Measurements from ENCODE around the gene RAD51B. TPM values are rescaled to one million over a fixed set of nuclear protein-coding genes. Genes with fewer than 3 reads are reported as not detected.

Gene RAD51B
- total RNA-seq, 1 experiment from 2014 or later: 8.5 TPM

DNA sequence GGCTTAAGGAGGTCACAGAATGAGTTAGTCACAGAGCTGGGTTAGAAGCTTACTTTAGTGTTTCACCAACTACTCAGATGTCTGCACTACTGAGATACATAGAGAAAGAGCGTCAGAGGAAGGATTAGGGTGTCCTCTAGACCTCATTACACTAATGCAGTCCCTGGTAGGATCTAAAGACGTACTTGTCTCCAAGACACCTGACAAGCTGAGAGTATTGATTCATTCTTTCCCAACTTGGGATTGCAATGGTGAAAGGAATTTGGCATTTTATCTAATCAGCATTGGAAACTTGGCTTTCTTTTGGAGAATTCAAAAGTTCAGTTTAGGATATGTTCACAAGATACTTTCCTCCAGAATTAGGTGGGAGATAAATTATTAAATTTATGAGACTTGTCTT lies 571.2 kb downstream of the RAD51B start:
- intact Hi-C loops (cut with micrococcal nuclease; ENCODE audit: unreplicated experiment): no loop called here
- Histone ChIP-seq H3K4me3 (ENCODE audit: low read depth in 2 of 2, low read length in 2 of 2) (no peak overlapping the region), H3K27me3 (ENCODE audit: control insufficient read depth, insufficient read depth, low read length) (no peaks in the 10 kb centered on the region), H3K36me3 (ENCODE audit: control insufficient read depth, insufficient read depth, low read length) (no peaks in the 10 kb centered on the region), H3K9me3 (ENCODE audit: control insufficient read depth, insufficient read depth, low read depth, low read length) (no peaks in the 10 kb centered on the region), H3K27ac (ENCODE audit: low read length) (no peak overlapping the region), H3K4me1 (ENCODE audit: control insufficient read depth, insufficient read depth, low read length) (no peaks in the 10 kb centered on the region)
- in situ Hi-C loops (cut with HindIII; ENCODE audit: low pct_unique_long_range_greater_than_20kb, low sequenced_read_pairs): no loop called here
- TF ChIP-seq TCF7L2 (IDR thresholded peaks at IDR 0.05; ENCODE audit: low read depth, low read length): no peak
- no peak for TF ChIP-seq SIN3A (IDR thresholded peaks at IDR 0.05; ENCODE audit: borderline replicate concordance, insufficient read depth, low read depth, low read length)
- no peak for TF ChIP-seq POLR2AphosphoS5 (IDR thresholded peaks at IDR 0.05; ENCODE audit: low read depth, low read length)
- TF ChIP-seq, protein P1, sequence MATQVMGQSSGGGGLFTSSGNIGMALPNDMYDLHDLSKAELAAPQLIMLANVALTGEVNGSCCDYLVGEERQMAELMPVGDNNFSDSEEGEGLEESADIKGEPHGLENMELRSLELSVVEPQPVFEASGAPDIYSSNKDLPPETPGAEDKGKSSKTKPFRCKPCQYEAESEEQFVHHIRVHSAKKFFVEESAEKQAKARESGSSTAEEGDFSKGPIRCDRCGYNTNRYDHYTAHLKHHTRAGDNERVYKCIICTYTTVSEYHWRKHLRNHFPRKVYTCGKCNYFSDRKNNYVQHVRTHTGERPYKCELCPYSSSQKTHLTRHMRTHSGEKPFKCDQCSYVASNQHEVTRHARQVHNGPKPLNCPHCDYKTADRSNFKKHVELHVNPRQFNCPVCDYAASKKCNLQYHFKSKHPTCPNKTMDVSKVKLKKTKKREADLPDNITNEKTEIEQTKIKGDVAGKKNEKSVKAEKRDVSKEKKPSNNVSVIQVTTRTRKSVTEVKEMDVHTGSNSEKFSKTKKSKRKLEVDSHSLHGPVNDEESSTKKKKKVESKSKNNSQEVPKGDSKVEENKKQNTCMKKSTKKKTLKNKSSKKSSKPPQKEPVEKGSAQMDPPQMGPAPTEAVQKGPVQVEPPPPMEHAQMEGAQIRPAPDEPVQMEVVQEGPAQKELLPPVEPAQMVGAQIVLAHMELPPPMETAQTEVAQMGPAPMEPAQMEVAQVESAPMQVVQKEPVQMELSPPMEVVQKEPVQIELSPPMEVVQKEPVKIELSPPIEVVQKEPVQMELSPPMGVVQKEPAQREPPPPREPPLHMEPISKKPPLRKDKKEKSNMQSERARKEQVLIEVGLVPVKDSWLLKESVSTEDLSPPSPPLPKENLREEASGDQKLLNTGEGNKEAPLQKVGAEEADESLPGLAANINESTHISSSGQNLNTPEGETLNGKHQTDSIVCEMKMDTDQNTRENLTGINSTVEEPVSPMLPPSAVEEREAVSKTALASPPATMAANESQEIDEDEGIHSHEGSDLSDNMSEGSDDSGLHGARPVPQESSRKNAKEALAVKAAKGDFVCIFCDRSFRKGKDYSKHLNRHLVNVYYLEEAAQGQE (IDR thresholded peaks at IDR 0.05; ENCODE audit: insufficient read depth in 1 of 2, low read depth in 2 of 2, low read length in 1 of 2): no peak
- TF ChIP-seq, protein P2, sequence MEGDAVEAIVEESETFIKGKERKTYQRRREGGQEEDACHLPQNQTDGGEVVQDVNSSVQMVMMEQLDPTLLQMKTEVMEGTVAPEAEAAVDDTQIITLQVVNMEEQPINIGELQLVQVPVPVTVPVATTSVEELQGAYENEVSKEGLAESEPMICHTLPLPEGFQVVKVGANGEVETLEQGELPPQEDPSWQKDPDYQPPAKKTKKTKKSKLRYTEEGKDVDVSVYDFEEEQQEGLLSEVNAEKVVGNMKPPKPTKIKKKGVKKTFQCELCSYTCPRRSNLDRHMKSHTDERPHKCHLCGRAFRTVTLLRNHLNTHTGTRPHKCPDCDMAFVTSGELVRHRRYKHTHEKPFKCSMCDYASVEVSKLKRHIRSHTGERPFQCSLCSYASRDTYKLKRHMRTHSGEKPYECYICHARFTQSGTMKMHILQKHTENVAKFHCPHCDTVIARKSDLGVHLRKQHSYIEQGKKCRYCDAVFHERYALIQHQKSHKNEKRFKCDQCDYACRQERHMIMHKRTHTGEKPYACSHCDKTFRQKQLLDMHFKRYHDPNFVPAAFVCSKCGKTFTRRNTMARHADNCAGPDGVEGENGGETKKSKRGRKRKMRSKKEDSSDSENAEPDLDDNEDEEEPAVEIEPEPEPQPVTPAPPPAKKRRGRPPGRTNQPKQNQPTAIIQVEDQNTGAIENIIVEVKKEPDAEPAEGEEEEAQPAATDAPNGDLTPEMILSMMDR (IDR thresholded peaks at IDR 0.05): no peak
- ChIA-PET CTCF (no interaction called here), POLR2A (no interaction called here)
- no peak for DNase-seq (ENCODE audit: low read depth, low spot score)
- ATAC-seq: no peak
- no TSS peak for BruUV-seq (replicated peaks)

DNA sequence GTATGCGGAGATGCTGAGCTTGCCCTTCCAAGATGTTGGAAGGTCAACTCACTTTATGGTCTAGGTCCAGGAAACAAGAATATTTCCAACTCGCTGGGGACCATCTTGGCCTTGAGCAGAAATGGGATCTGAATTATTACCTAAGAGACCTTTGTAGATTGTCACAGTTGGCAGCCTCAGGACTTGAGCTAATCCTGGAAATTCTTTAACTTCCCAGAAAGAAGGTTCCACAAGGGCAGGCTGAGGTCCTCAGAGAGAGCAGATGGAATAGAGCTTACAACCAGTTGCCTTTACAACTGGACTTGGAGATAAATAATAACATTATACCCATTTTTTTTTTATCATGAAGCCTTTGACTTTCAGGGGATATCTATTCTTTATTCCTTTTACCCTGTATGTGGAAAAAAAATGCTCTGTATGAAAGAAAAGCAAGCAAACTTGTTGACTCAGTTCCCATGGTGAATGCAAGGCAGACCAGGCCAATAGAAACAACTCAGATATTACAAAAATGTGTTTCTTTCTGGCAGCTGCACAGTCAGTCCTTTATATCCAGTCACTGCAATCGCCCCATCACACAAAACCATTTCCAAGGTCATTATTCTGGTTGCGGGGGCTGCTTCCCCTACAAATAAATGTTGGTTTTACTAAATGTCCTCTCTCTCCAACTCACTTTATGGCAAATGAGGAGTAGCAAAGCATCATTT lies 571.9 kb downstream of the RAD51B start:
- BruUV-seq (replicated peaks): no TSS peak
- H3K4me1 ChIP-seq (ENCODE audit: control insufficient read depth, insufficient read depth, low read length): no peaks in the 10 kb centered on the region
- no peaks in the 10 kb centered on the region for H3K9me3 ChIP-seq (ENCODE audit: control insufficient read depth, insufficient read depth, low read depth, low read length)
- TF ChIP-seq TCF7L2 (IDR thresholded peaks at IDR 0.05; ENCODE audit: low read depth, low read length): no peak
- no peak for TF ChIP-seq POLR2AphosphoS5 (IDR thresholded peaks at IDR 0.05; ENCODE audit: low read depth, low read length)
- TF ChIP-seq, protein P1 (IDR thresholded peaks at IDR 0.05; ENCODE audit: insufficient read depth in 1 of 2, low read depth in 2 of 2, low read length in 1 of 2): no peak
- TF ChIP-seq, protein P2 (IDR thresholded peaks at IDR 0.05): no peak
- TF ChIP-seq SIN3A (IDR thresholded peaks at IDR 0.05; ENCODE audit: borderline replicate concordance, insufficient read depth, low read depth, low read length): no peak
- ATAC-seq (no peak), DNase-seq (ENCODE audit: low read depth, low spot score) (no peak)
- no peak overlapping the region for H3K4me3 ChIP-seq (ENCODE audit: low read depth in 2 of 2, low read length in 2 of 2)
- no peaks in the 10 kb centered on the region for H3K27me3 ChIP-seq (ENCODE audit: control insufficient read depth, insufficient read depth, low read length)
- intact Hi-C loops (cut with micrococcal nuclease; ENCODE audit: unreplicated experiment): no loop called here
- ChIA-PET CTCF (no interaction called here), POLR2A (no interaction called here)
- in situ Hi-C loops (cut with HindIII; ENCODE audit: low pct_unique_long_range_greater_than_20kb, low sequenced_read_pairs): no loop called here
- no peaks in the 10 kb centered on the region for H3K36me3 ChIP-seq (ENCODE audit: control insufficient read depth, insufficient read depth, low read length)
- H3K27ac ChIP-seq (ENCODE audit: low read length): no peak overlapping the region
